Gastrocnemius medialis (tissue), 4 donors: ENCODE measurements around the gene TLDC2.

Source experiments
- CTCF ChIP-seq, 5 experiments: fragments of 450-650 bp in 3 of 5; fragments of 200-600 bp in 2 of 5; sonication (generic) in 2 of 5; IDR thresholded peaks in 4 of 5; conservative IDR thresholded peaks in 1 of 5; 1 replicate in 4 of 5; 2 replicates in 1 of 5; pipeline ENCODE4 v1.5.1; 2016 to 2019; ENCODE audit warnings: antibody characterized with exemption in 5 of 5, mild to moderate bottlenecking in 3 of 5, moderate library complexity in 3 of 5
- POLR2A ChIP-seq, 2 donors: fragments of 450-650 bp; IDR thresholded peaks; one replicate each; pipeline ENCODE4 v1.6.1; 2017; ENCODE audit warnings: antibody characterized with exemption in 2 of 2, mild to moderate bottlenecking in 2 of 2, moderate library complexity in 2 of 2

- TF ChIP-seq CTCF (IDR thresholded peaks at IDR 0.05 in 4 of 5, conservative IDR thresholded peaks at IDR 0.05 in 1 of 5) (no peak), POLR2A (IDR thresholded peaks at IDR 0.05) (no peak)
Measured at GRCh38 chr20:36888880-36889516, 13.1 kb downstream of the TLDC2 start.
